ENCODE data around the gene GIPC2. TPM values are rescaled to one million over a fixed set of nuclear protein-coding genes. Genes with fewer than 3 reads are reported as not detected.

GIPC2 gene
- total and polyA plus RNA-seq, 12 donors: 10.6 to 53.4 (median 32.5) TPM

- 84 to 93% (median 89%) methylated on average over 4 of the region's 4 CpGs for WGBS, 4 donors
- H3K27me3 ChIP-seq: no peaks in the 10 kb centered on the region
- TF ChIP-seq CTCF (IDR thresholded peaks at IDR 0.05) (no peak), POLR2A (IDR thresholded peaks at IDR 0.05) (no peak)
- no peak overlapping the region for H3K27ac ChIP-seq
- H3K4me1 ChIP-seq (replicated peaks in 1 of 2): no peaks in the 10 kb centered on the region
- intact Hi-C loops (cut with DNase I): no loop called here
- no peaks in the 10 kb centered on the region for H3K9me3 ChIP-seq (replicated peaks in 1 of 3)
- no peaks in the 10 kb centered on the region for H3K36me3 ChIP-seq (replicated peaks in 1 of 2)
- no peak overlapping the region for H3K4me3 ChIP-seq
- DNase-seq: no peak
Measured at GRCh38 chr1:78178816-78179215, 133.1 kb downstream of the GIPC2 start.

GRCh38 chr1:78184460-78185072 is 138.8 kb downstream of the GIPC2 start:
- H3K4me1 ChIP-seq (replicated peaks in 1 of 2): no peaks in the 10 kb centered on the region
- no peaks in the 10 kb centered on the region for H3K27me3 ChIP-seq
- no peak for DNase-seq
- TF ChIP-seq CTCF (IDR thresholded peaks at IDR 0.05): no peak
- no peak for TF ChIP-seq POLR2A (IDR thresholded peaks at IDR 0.05)
- H3K27ac ChIP-seq: no peak overlapping the region
- no peaks in the 10 kb centered on the region for H3K9me3 ChIP-seq (replicated peaks in 1 of 3)
- 72 to 76% (median 74%) methylated on average over 3 of the region's 3 CpGs for WGBS, 4 donors
- H3K36me3 ChIP-seq (replicated peaks in 1 of 2): no peaks in the 10 kb centered on the region
- intact Hi-C loops (cut with DNase I): no loop called here
- H3K4me3 ChIP-seq: no peak overlapping the region

Small RNA genes within 50 kb of the gene (small RNA-seq; reads per million reads assigned to genes)
- gene AC103591.3 (0 reads per million in 2 donors), gene RNA5SP22 (0 reads per million in 2 donors), gene RNU6-1102P (0 reads per million in 2 donors)

Other genes with a start within 250 kb of the GIPC2 start
- gene NEXN, start 157.3 kb upstream of the GIPC2 start, total RNA-seq: 10 to 100 TPM in 5 of 9 donors, 1 to 10 TPM in 4; 6.5 to 24.2 (median 10.5) TPM
- gene NEXN, start 157.3 kb upstream of the GIPC2 start, polyA plus RNA-seq: 10 to 100 TPM; 19.2 to 50.6 (median 50.2) TPM
- gene FUBP1, start 66.9 kb upstream of the GIPC2 start, total RNA-seq: 100 to 1,000 TPM in 5 of 9 donors, 10 to 100 TPM in 4; 65.8 to 169 (median 130) TPM
- 100 to 1,000 TPM in 1 of 3 donors, 10 to 100 TPM in 2; 37.3 to 177 (median 59.2) TPM for gene FUBP1, start 66.9 kb upstream of the GIPC2 start, polyA plus RNA-seq
- gene DNAJB4, start 41.0 kb upstream of the GIPC2 start, total RNA-seq: 100 to 1,000 TPM in 3 of 9 donors, 10 to 100 TPM in 6; 31.8 to 182 (median 76.1) TPM
- gene DNAJB4, start 41.0 kb upstream of the GIPC2 start, polyA plus RNA-seq: 100 to 1,000 TPM in 1 of 3 donors, 10 to 100 TPM in 2; 32.1 to 165 (median 41.8) TPM

Measured in adrenal gland (tissue), 12 donors.